Stimulated activated CD8-positive, alpha-beta memory T cell treated with anti-CD3 and anti-CD28 coated beads, Interleukin-12 subunit alpha, Interleukin-12 subunit beta, amount 100 ng/mL, for 1 hour (primary cell): ENCODE data around the gene F2RL2.

Experiments
- DNase-seq: peaks from one replicate; pipeline ENCODE4 v3.0.0-alpha.2; 2020; ENCODE audit warnings: low read depth

Gene F2RL2

GRCh38 chr5:76622973-76623596, at the start of gene F2RL2:
TSS of gene F2RL2 (minus strand) at chr5:76623403. CDS start at chr5:76623230, 173 bp downstream.
- DNase-seq: no peak

GRCh38 chr5:76672242-76672641, 49.0 kb upstream of the F2RL2 start:
- no peak for DNase-seq

- no peak for DNase-seq
These were observed 47.3 kb upstream of the F2RL2 start for GRCh38 chr5:76670508-76670907.

- DNase-seq: no peak
These were observed 46.0 kb upstream of the F2RL2 start for GRCh38 chr5:76669245-76669644.

GRCh38 chr5:76667495-76667894, 44.3 kb upstream of the F2RL2 start:
- DNase-seq: no peak

GRCh38 chr5:76664079-76664478, 40.9 kb upstream of the F2RL2 start:
- DNase-seq: no peak

- no peak for DNase-seq
These were observed 40.4 kb upstream of the F2RL2 start for GRCh38 chr5:76663573-76663972.

GRCh38 chr5:76662521-76662920, 39.3 kb upstream of the F2RL2 start:
- DNase-seq: no peak

GRCh38 chr5:76660360-76660759, 37.2 kb upstream of the F2RL2 start:
- no peak for DNase-seq

GRCh38 chr5:76657683-76658311, 34.6 kb upstream of the F2RL2 start:
- no peak for DNase-seq

- no peak for DNase-seq
These were observed 33.9 kb upstream of the F2RL2 start for GRCh38 chr5:76657091-76657490.

GRCh38 chr5:76652809-76653414, 29.7 kb upstream of the F2RL2 start:
- no peak for DNase-seq

- no peak for DNase-seq
These were observed 25.9 kb upstream of the F2RL2 start for GRCh38 chr5:76649140-76649539.

GRCh38 chr5:76643371-76643770, 20.2 kb upstream of the F2RL2 start:
- DNase-seq: no peak

- DNase-seq: no peak
These were observed 19.3 kb upstream of the F2RL2 start for GRCh38 chr5:76642390-76643040.

- DNase-seq: peak; percentile 51
These were observed 18.4 kb upstream of the F2RL2 start for GRCh38 chr5:76641514-76642120.

- no peak for DNase-seq
These were observed 15.3 kb upstream of the F2RL2 start for GRCh38 chr5:76638479-76638878.

- no peak for DNase-seq
These were observed 14.3 kb upstream of the F2RL2 start for GRCh38 chr5:76637490-76637889.

GRCh38 chr5:76634661-76635060, 11.5 kb upstream of the F2RL2 start:
- no peak for DNase-seq

GRCh38 chr5:76626738-76627137, 3.5 kb upstream of the F2RL2 start:
- no peak for DNase-seq

- no peak for DNase-seq
These were observed 2.0 kb upstream of the F2RL2 start for GRCh38 chr5:76625087-76625815.

- DNase-seq: no peak
These were observed 1.1 kb downstream of the F2RL2 start for GRCh38 chr5:76622076-76622475.
